HFFc6 (cell line): Measurements from ENCODE around the gene ZCCHC4. TPM values are rescaled to one million over a fixed set of nuclear protein-coding genes. Genes with fewer than 3 reads are reported as not detected.

Source experiments
- DNase-seq: peaks from one replicate; pipeline ENCODE4 v3.0.0-alpha.2; 2018
- H3K27ac Mint-ChIP-seq: 2 replicates; pipeline ENCODE4 v1.8.0; 2020; ENCODE audit warnings: mild to moderate bottlenecking, mixed read lengths
- H3K27me3 Mint-ChIP-seq: 2 replicates; pipeline ENCODE4 v1.8.0; 2021; ENCODE audit warnings: mild to moderate bottlenecking, moderate library complexity, mixed read lengths; ENCODE audit not compliant: insufficient read depth
- H3K36me3 Mint-ChIP-seq: 2 replicates; pipeline ENCODE4 v1.8.0; 2021; ENCODE audit warnings: low read depth, mixed read lengths
- H3K4me1 Mint-ChIP-seq: 2 replicates; pipeline ENCODE4 v1.8.0; 2020; ENCODE audit warnings: low read depth, mixed read lengths
- H3K4me3 Mint-ChIP-seq: 2 replicates; pipeline ENCODE4 v1.8.0; 2020; ENCODE audit warnings: mild to moderate bottlenecking, moderate library complexity, mixed read lengths
- H3K9me3 Mint-ChIP-seq: 2 replicates; pipeline ENCODE4 v1.8.0; 2020; ENCODE audit warnings: mild to moderate bottlenecking, mixed read lengths
- total RNA-seq, 6 experiments: library from RNA; stranded (reverse); fragmentation: NEBNext Ultra II Directional; extraction: Animal tissue kit (Norgen Biotek cat#: 25700); gene quantifications; 2 replicates in 1 of 6; 3 replicates in 5 of 6; pipeline ENCODE4 v1.2.3, GENCODE V29; 2021
- TF ChIP-seq, protein P1 (sequence below): fragments of 200-600 bp; sonication (generic); IDR thresholded peaks from 2 replicates; pipeline ENCODE4 v1.5.0; 2021; ENCODE audit warnings: antibody characterized with exemption, mild to moderate bottlenecking

The ZCCHC4 gene
- total RNA-seq, 6 experiments from 2014 or later, result 8.3 to 11.0 (median 9.1) TPM

DNA sequence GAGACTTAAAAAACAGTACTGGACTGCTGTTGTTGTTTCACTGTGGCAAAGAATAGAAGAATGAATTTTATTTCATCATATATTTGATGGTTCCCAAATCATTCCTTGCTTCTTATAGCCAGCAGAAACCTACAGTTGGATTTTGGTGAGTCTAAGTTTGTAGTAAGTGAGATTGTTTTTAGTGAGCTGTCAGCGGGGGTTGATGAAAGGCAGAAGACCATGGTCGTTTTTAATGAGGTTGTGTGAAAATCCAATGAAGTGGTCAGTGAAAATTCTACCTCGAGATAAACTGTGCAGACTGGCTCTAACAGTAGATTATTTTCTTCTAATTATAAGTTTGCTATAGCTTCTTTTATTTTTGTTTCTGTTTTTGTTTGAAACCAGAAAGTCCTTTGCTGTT, 100.7 kb downstream of the ZCCHC4 start:
- Mint-ChIP-seq H3K9me3 (no peaks in the 10 kb centered on the region), H3K27me3 (no peaks in the 10 kb centered on the region), H3K4me1 (no peaks in the 10 kb centered on the region), H3K27ac (no peak overlapping the region), H3K4me3 (no peak overlapping the region), H3K36me3 (peaks cover 26% of the 10 kb centered on the region)
- TF ChIP-seq, protein P1, sequence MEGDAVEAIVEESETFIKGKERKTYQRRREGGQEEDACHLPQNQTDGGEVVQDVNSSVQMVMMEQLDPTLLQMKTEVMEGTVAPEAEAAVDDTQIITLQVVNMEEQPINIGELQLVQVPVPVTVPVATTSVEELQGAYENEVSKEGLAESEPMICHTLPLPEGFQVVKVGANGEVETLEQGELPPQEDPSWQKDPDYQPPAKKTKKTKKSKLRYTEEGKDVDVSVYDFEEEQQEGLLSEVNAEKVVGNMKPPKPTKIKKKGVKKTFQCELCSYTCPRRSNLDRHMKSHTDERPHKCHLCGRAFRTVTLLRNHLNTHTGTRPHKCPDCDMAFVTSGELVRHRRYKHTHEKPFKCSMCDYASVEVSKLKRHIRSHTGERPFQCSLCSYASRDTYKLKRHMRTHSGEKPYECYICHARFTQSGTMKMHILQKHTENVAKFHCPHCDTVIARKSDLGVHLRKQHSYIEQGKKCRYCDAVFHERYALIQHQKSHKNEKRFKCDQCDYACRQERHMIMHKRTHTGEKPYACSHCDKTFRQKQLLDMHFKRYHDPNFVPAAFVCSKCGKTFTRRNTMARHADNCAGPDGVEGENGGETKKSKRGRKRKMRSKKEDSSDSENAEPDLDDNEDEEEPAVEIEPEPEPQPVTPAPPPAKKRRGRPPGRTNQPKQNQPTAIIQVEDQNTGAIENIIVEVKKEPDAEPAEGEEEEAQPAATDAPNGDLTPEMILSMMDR, result no peak
- DNase-seq, result no peak

DNA sequence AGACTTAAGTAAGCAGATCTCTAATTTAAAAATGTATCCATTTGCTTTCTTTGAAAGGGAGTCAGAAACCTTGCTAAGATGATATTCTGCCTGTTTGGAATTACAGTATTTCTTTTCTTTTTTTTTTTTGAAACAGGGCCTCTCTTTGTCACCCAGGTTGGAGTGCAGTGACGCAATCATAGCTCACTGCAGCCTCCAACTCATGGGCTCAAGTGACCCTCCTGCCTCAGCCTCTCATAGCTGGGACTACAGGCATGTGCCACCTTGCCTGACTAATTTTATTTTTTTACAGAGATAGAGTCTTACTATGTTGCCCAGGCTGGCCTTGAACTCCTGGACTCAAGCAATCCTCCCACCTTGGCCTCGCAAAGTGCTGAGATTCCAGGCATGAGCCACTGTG, 104.4 kb downstream of the ZCCHC4 start:
- Mint-ChIP-seq H3K9me3 (no peaks in the 10 kb centered on the region), H3K4me1 (no peaks in the 10 kb centered on the region), H3K27me3 (no peaks in the 10 kb centered on the region), H3K36me3 (peaks cover 1% of the 10 kb centered on the region; the same call in 1 of the 2 replicates), H3K4me3 (no peak overlapping the region), H3K27ac (no peak overlapping the region)
- DNase-seq, result no peak
- TF ChIP-seq, protein P1, result no peak

Other genes with a start within 250 kb of the ZCCHC4 start
- gene SEPSECS, start 152.3 kb upstream of the ZCCHC4 start, total RNA-seq, result 1 to 10 TPM; 4.5 to 6.2 (median 5.4) TPM
- gene PI4K2B, start 78.7 kb upstream of the ZCCHC4 start, total RNA-seq, result 10 to 100 TPM; 28.3 to 33.8 (median 30.5) TPM
- gene ANAPC4, start 64.5 kb downstream of the ZCCHC4 start, total RNA-seq, result 10 to 100 TPM; 15.0 to 20.6 (median 17.2) TPM